ENCODE measurements around the gene FOXP4. TPM values are rescaled to one million over a fixed set of nuclear protein-coding genes. Genes with fewer than 3 reads are reported as not detected.

The FOXP4 gene
- total and polyA plus RNA-seq, 7 donors: 4.1 to 19.5 (median 12.7) TPM

- H3K4me1 ChIP-seq: peaks cover 0 to 20% (median 18%) of the 10 kb centered on the region in 4 donors
- H3K27me3 ChIP-seq: no peaks in the 10 kb centered on the region
- WGBS, 2 donors: 50 to 72% methylated on average over 11 of the region's 11 CpGs
- H3K27ac ChIP-seq: no peak overlapping the region
- TF ChIP-seq POLR2A (IDR thresholded peaks at IDR 0.05) (no peak), EP300 (IDR thresholded peaks at IDR 0.05) (no peak)
- no peak overlapping the region for H3K4me3 ChIP-seq
- peaks cover 0 to 48% (median 19%) of the 10 kb centered on the region in 4 donors for H3K36me3 ChIP-seq
- intact Hi-C loops (cut with DNase I): no loop called here
- no peaks in the 10 kb centered on the region for H3K9me3 ChIP-seq
- no peak for DNase-seq
Measured at GRCh38 chr6:41584668-41585205, 38.6 kb downstream of the FOXP4 start.

GRCh38 chr6:41585605-41586004, 39.4 kb downstream of the FOXP4 start:
- no peak for DNase-seq
- Histone ChIP-seq H3K27ac (no peak overlapping the region), H3K27me3 (no peaks in the 10 kb centered on the region), H3K9me3 (no peaks in the 10 kb centered on the region), H3K4me1 (peaks cover 0 to 17% (median 15%) of the 10 kb centered on the region in 4 donors), H3K4me3 (no peak overlapping the region), H3K36me3 (peaks cover 3 to 57% (median 24%) of the 10 kb centered on the region in 4 donors)
- TF ChIP-seq POLR2AphosphoS5 (IDR thresholded peaks at IDR 0.05): no peak
- no peak for TF ChIP-seq CTCF (IDR thresholded peaks at IDR 0.05)
- no peak for TF ChIP-seq EP300 (IDR thresholded peaks at IDR 0.05)
- TF ChIP-seq POLR2A (IDR thresholded peaks at IDR 0.05): no peak
- intact Hi-C loops (cut with DNase I): no loop called here
- 77 to 94% methylated on average over 9 of the region's 9 CpGs for WGBS, 2 donors

GRCh38 chr6:41586252-41587007, 40.2 kb downstream of the FOXP4 start:
- TF ChIP-seq EP300 (IDR thresholded peaks at IDR 0.05): no peak
- Histone ChIP-seq H3K4me1 (peaks cover 0 to 9% (median 6%) of the 10 kb centered on the region in 4 donors), H3K9me3 (no peaks in the 10 kb centered on the region), H3K36me3 (peaks cover 3 to 65% (median 24%) of the 10 kb centered on the region in 4 donors), H3K4me3 (no peak overlapping the region), H3K27ac (no peak overlapping the region), H3K27me3 (no peaks in the 10 kb centered on the region)
- intact Hi-C loops (cut with DNase I): no loop called here
- WGBS, 2 donors: 90 to 92% methylated on average over 28 of the region's 28 CpGs
- no peak for DNase-seq

- no peaks in the 10 kb centered on the region for H3K9me3 ChIP-seq
- H3K4me1 ChIP-seq: peaks cover 0 to under 1% (median 0%) of the 10 kb centered on the region in 4 donors
- no peak overlapping the region for H3K4me3 ChIP-seq
- H3K27ac ChIP-seq: no peak overlapping the region
- intact Hi-C loops (cut with DNase I): no loop called here
- peaks cover 3 to 67% (median 24%) of the 10 kb centered on the region in 4 donors for H3K36me3 ChIP-seq
- no peaks in the 10 kb centered on the region for H3K27me3 ChIP-seq
- TF ChIP-seq POLR2A (IDR thresholded peaks at IDR 0.05): no peak
- no peak for TF ChIP-seq CTCF (IDR thresholded peaks at IDR 0.05)
- no peak for TF ChIP-seq EP300 (IDR thresholded peaks at IDR 0.05)
- TF ChIP-seq POLR2AphosphoS5 (IDR thresholded peaks at IDR 0.05): no peak
- WGBS, 2 donors: 83 to 87% methylated on average over 26 of the region's 26 CpGs
- no peak for DNase-seq
Measured at GRCh38 chr6:41587131-41587879, 41.1 kb downstream of the FOXP4 start.

GRCh38 chr6:41588111-41588510, 41.9 kb downstream of the FOXP4 start:
- no peaks in the 10 kb centered on the region for H3K27me3 ChIP-seq
- intact Hi-C loops (cut with DNase I): no loop called here
- no peak overlapping the region for H3K27ac ChIP-seq
- peaks cover 3 to 67% (median 24%) of the 10 kb centered on the region in 4 donors for H3K36me3 ChIP-seq
- H3K4me3 ChIP-seq: no peak overlapping the region
- WGBS, 2 donors: 88 to 91% methylated on average over 15 of the region's 15 CpGs
- H3K9me3 ChIP-seq: no peaks in the 10 kb centered on the region
- no peak for DNase-seq
- TF ChIP-seq POLR2A (IDR thresholded peaks at IDR 0.05): no peak
- no peak for TF ChIP-seq CTCF (IDR thresholded peaks at IDR 0.05)
- no peaks in the 10 kb centered on the region for H3K4me1 ChIP-seq

Measured in sigmoid colon (tissue), 7 donors.